HL-60 (cell line): ENCODE measurements around the gene GNG4.

Source experiments
- DNase-seq, 2 experiments: peaks; one replicate each; pipeline ENCODE4 v3.0.0-alpha.2; 2010 to 2020; ENCODE audit warnings: low read depth in 1 of 2, low spot score in 1 of 2
- H3K27ac ChIP-seq: fragments of 250-450 bp; sonication (Bioruptor Pico); replicated peaks from 2 replicates; pipeline ENCODE4 v1.5.1; 2020; ENCODE audit warnings: mild to moderate bottlenecking, moderate library complexity
- H3K27me3 ChIP-seq: fragments of 250-450 bp; sonication (Bioruptor Pico); 2 replicates; pipeline ENCODE4 v1.5.1; 2021; ENCODE audit warnings: mild to moderate bottlenecking, moderate library complexity; ENCODE audit not compliant: insufficient read depth, poor library complexity, severe bottlenecking
- H3K4me3 ChIP-seq: replicated peaks from 2 replicates; pipeline ENCODE4 v1.5.1; 2011; ENCODE audit warnings: mild to moderate bottlenecking, control low read depth, low read length; ENCODE audit not compliant: insufficient read depth
- CTCF ChIP-seq: IDR thresholded peaks from one replicate; pipeline ENCODE4 v1.5.1; 2011; ENCODE audit warnings: low read length, control low read depth, inconsistent platforms; ENCODE audit not compliant: insufficient read depth
- GABPA ChIP-seq: IDR thresholded peaks from 2 replicates; pipeline ENCODE4 v1.6.1; 2012; ENCODE audit warnings: low read depth
- POLR2AphosphoS5 ChIP-seq: IDR thresholded peaks from 2 replicates; pipeline ENCODE4 v1.6.1; 2012; ENCODE audit warnings: low read depth
- REST ChIP-seq: IDR thresholded peaks from 2 replicates; pipeline ENCODE4 v1.6.1; 2012; ENCODE audit warnings: low read depth; ENCODE audit not compliant: insufficient replicate concordance
- SPI1 ChIP-seq: IDR thresholded peaks from 2 replicates; pipeline ENCODE4 v1.6.1; 2012; ENCODE audit warnings: low read depth, mild to moderate bottlenecking, borderline replicate concordance

Gene GNG4

GRCh38 chr1:235588156-235588555 is 61.4 kb downstream of the GNG4 start:
- H3K27me3 ChIP-seq: peaks cover 11% of the 10 kb centered on the region
- H3K4me3 ChIP-seq: no peak overlapping the region
- DNase-seq: no peak
- H3K27ac ChIP-seq: no peak overlapping the region
- no peak for TF ChIP-seq REST

GRCh38 chr1:235586992-235587391 is 62.6 kb downstream of the GNG4 start:
- H3K27me3 ChIP-seq: peaks cover 5% of the 10 kb centered on the region
- DNase-seq: no peak
- no peak overlapping the region for H3K4me3 ChIP-seq
- TF ChIP-seq REST (no peak), GABPA (no peak), CTCF (no peak), SPI1 (no peak), POLR2AphosphoS5 (no peak)
- H3K27ac ChIP-seq: no peak overlapping the region

- H3K4me3 ChIP-seq: no peak overlapping the region
- H3K27me3 ChIP-seq: no peaks in the 10 kb centered on the region
- no peak for DNase-seq
- no peak overlapping the region for H3K27ac ChIP-seq
- TF ChIP-seq SPI1 (no peak), POLR2AphosphoS5 (no peak), GABPA (no peak), CTCF (no peak), REST (no peak)
These were observed 63.2 kb downstream of the GNG4 start for GRCh38 chr1:235586413-235586812.

GRCh38 chr1:235584973-235585372 is 64.6 kb downstream of the GNG4 start:
- DNase-seq: no peak
- H3K4me3 ChIP-seq: no peak overlapping the region
- TF ChIP-seq REST: no peak
- TF ChIP-seq CTCF: no peak
- TF ChIP-seq POLR2AphosphoS5: no peak
- no peak for TF ChIP-seq GABPA
- TF ChIP-seq SPI1: no peak
- no peaks in the 10 kb centered on the region for H3K27me3 ChIP-seq
- no peak overlapping the region for H3K27ac ChIP-seq
